ENCODE measurements around the gene IFNL1.
"Not testable (repeated sequence)": the region's sequence is repeated elsewhere in the genome, so short reads cannot be mapped to it uniquely, and the experiment has no call there.

IFNL1 gene

GRCh38 chr19:39308531-39309304 is 12.5 kb downstream of the IFNL1 start:
- DNase-seq (ENCODE audit: low read depth): no peak

GRCh38 chr19:39309305-39309670 is 13.1 kb downstream of the IFNL1 start:
- not testable (repeated sequence) for DNase-seq (ENCODE audit: low read depth)

- DNase-seq (ENCODE audit: low read depth): no peak
Measured at GRCh38 chr19:39310558-39311311, 14.5 kb downstream of the IFNL1 start.

DNA sequence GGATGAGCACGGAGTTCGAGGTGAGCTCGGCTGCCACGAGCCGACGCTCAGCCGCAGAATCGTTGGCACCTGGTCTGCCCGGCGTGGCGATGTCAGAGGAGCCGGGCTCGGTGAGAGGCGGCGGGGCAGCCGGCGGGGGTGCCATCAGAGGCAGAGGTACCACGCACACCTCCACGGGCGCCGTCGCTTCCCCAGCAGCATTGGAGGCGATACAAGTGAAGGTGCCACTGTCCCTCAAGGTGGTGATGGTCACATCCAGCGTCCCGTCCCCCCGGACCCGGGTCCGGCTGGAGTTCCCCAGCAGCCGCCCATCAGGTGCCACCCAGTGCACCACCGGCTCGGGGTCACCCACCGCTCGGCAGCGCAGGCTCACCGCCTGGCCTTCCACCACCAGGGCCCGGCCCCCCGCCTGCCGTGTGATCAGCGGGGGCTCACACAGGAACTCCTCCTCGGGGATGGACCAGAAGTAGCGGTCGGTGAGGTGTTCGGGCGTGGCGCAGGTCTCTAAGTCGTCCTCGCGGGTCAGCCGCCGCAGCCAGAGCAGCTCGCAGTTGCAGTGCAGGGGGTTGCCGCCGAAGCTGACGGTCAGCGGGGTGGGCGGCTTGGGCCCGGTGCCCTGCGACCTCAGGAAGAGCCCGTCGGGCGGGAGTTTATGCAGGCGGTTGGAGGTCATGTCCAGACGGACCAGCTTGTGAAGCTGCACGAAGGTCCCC is 18.0 kb downstream of the IFNL1 start:
- no peak for DNase-seq (ENCODE audit: low read depth)

- no peak for DNase-seq (ENCODE audit: low read depth)
Measured at GRCh38 chr19:39315933-39316332, 19.7 kb downstream of the IFNL1 start.

GRCh38 chr19:39316627-39317321 is 20.6 kb downstream of the IFNL1 start:
- no peak for DNase-seq (ENCODE audit: low read depth)

DNA sequence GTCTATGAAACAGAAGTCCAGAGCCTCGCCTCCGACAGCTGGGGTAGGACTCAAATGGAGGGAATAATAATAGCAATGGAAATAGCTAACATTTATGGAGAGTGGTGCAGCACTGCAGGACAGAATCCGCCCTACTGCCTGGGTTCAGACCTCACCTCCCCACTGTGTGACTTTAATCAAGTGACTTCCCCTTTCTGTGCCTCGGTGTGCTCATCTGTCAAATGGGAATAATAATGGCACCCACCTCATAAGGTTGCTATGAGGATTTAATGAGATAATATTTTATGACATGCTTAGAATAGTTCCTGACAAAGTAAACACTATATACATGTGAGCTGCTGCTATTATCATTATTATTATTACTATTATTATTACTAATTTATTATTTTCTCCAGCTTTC is 21.3 kb downstream of the IFNL1 start:
- no peak for DNase-seq (ENCODE audit: low read depth)

- DNase-seq (ENCODE audit: low read depth): no peak
Measured at GRCh38 chr19:39318071-39318470, 21.9 kb downstream of the IFNL1 start.

- DNase-seq (ENCODE audit: low read depth): no peak
Measured at GRCh38 chr19:39318690-39319089, 22.5 kb downstream of the IFNL1 start.

DNA sequence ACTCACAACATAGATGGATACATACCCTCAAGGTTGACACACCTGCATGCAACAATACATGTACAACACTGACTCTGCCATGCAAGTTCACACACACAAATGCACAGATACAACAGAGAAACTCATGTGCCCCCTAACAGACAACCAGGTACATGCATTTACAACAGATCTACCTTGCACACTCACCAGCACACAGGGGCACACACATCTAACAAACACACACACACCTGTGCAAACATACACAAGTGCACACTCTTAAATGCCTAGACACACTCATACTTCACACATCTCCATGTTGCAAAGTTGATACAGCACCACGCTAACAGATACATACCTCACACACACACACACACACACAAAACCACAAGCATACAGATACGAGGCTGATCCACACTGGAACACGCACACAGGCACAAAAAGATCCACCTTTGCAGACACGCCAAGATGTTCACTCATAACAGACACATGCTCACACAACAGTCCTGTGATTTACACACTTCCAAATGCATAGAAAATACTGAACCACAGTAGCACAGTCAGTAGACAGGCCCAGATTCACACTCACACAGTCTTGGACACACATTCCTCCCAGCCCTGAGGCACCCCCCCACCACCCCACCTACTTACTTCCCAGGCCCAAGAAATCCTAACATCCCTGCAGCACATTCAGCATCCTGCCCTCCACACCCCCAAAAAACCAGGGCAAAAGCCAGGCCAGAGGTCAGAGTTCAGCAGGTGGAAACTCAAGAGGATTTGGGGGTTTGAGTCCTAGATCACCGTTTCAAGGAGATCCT is 23.1 kb downstream of the IFNL1 start:
- DNase-seq (ENCODE audit: low read depth): no peak

DNA sequence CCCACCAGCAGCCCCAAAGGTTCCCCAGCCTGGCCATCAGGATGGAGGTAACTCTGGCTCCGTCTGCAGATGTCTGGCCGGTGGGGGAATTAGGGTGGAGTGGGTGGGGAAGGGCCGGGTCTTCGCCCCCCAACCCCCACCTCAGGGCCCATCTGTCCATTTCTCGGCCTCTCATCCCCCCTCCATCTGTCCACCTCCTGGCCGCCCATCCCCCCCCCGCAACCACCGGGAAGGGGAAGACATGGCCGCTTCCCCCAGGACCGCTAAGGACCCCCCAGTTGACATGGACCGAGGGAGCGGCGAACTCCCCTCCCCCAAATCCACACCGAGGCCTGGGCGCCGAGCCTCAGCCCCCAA is 23.7 kb downstream of the IFNL1 start:
- DNase-seq (ENCODE audit: low read depth): no peak

DNA sequence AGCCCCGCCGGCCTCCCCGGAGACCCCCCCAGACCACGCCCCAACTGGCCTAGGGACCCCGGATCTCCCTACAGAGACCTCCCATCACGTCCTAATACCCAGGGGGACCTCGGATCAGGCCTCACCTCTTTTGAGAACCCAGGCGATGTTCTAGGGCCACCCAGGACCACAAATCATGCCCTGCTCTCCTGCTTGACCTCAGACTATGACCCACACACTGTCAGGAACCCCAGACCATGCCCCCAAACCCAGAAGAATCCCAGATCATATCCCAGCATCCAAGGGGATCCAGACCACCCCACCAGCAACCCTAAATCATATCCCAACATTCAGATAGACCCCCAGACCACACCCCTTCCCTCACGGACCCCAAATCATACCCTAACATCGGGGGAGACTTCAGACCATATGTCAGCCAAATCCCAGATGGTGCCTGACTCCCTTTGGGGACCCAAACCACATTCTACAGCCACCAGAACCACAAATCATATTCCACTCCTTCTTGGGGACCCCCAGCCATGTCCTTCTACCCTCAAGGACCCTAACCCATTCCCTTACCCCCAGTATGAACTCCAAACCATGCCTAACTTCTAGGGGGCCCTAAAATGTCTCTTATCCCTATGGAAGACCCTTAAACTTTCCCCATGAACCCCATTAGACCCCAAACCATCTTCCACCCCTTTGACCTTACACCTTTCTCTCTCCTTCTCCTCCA is 25.1 kb downstream of the IFNL1 start:
- no peak for DNase-seq (ENCODE audit: low read depth)

- no peak for DNase-seq (ENCODE audit: low read depth)
Measured at GRCh38 chr19:39321832-39322176, 25.6 kb downstream of the IFNL1 start.

- DNase-seq (ENCODE audit: low read depth): no peak
Measured at GRCh38 chr19:39324242-39324842, 28.1 kb downstream of the IFNL1 start.

DNA sequence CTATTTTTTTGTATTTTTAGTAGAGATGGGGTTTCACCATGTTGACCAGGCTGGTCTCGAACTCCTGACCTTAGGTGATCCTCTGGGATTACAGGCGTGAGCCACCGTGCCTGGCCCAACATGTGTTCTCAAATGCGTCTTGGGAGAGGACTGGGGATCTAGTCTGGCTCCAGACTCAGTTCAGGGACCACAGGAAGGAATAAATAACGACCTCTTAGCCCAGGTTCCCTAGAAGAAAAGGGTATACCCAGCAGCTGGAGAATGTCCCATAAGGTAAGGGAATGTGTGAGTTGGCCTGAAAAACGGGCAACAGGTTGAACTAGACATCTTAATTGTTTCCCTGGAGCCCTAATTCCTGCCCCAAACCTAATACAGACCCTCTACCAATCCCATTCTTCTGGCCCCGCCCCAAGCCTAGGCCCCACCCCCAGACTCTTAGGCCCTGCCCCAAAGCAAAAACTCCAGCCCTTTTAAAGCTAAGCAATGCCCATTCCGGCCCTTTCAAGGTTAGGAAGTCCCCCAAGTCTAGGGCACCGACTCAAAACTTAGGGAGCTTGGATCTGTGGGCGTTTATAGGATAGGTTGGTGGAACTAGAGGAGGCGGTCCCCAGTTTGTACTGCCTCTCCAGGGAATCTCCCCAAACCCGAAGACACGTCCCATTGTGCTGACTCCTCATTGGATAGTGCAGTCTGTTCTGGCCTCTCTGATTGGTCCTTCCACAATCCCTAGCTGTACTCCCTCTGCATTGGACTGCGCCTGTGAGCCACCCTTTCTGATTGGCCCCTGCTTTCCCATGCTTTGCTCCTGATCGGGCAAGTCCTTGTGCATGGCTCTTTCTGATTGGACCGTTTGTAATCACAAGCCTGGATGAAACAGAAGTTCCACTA is 29.8 kb downstream of the IFNL1 start:
- DNase-seq (ENCODE audit: low read depth): no peak

DNA sequence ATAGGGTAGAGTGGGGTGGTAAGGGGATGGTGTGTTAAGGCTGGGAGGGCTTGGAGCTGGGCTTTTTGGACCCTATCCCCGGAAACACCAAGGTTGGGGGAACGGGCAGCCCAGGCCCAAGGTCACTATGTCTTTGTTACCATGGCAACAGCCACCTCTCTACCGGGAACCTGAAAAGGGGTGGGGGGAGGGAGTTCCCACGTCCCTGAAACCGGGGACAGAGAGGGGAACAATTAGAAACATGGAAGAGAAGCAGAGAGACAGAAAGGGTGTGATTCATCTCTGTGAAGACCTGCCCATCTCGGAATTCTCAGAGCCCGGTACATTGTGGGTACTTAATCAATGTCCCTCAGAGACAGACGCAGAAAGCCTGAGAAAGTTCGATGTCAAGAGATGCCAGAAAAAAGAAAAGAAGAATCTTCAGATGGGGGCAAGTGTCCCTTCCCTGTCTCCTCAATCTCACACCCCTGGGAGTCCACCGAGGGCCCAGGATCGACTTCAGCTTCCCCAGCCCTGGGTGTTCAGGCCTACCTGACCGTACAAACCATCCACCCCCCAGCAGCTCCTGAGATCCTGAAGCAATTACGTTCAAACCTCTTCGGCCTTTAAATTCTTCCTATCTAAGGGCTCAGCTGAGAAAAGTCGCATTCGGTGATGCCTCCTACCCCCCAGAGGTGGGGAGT is 31.3 kb downstream of the IFNL1 start:
- DNase-seq (ENCODE audit: low read depth): no peak

GRCh38 chr19:39328046-39328705 is 32.0 kb downstream of the IFNL1 start:
- peak; percentile 73 for DNase-seq (ENCODE audit: low read depth)

- no peak for DNase-seq (ENCODE audit: low read depth)
Measured at GRCh38 chr19:39329948-39330347, 33.7 kb downstream of the IFNL1 start.
